Ovary (tissue), 3 donors: ENCODE data around the gene GCHFR.

Source experiments
- CTCF ChIP-seq, 3 donors: fragments of 450-650 bp in 2 of 3; fragments of 200-600 bp in 1 of 3; IDR thresholded peaks; one replicate each; pipeline versions ENCODE4 v1.5.1 to v1.8.0; 2016 to 2022; ENCODE audit warnings: antibody characterized with exemption in 3 of 3, mild to moderate bottlenecking in 1 of 3
- EP300 ChIP-seq: sonication (generic); formaldehyde crosslinking; IDR thresholded peaks from one replicate; pipeline ENCODE4 v1.6.1; 2017; ENCODE audit warnings: antibody characterized with exemption
- POLR2A ChIP-seq: fragments of 450-650 bp; IDR thresholded peaks from one replicate; pipeline ENCODE4 v1.6.1; 2017; ENCODE audit warnings: antibody characterized with exemption, mild to moderate bottlenecking, moderate library complexity
- donor health status: DM: no; HTN: no; CAD: no.

- TF ChIP-seq CTCF (IDR thresholded peaks at IDR 0.05) (no peak), EP300 (no peak), POLR2A (no peak)
These were observed 4.8 kb downstream of the GCHFR start for GRCh38 chr15:40768521-40769273.
